Stimulated activated CD8-positive, alpha-beta memory T cell treated with anti-CD3 and anti-CD28 coated beads, Interleukin-12 subunit alpha, Interleukin-12 subunit beta, amount 100 ng/mL, for 24 hours (primary cell): ENCODE data around the gene GKN1.
"Not testable (repeated sequence)": the region's sequence is repeated elsewhere in the genome, so short reads cannot be mapped to it uniquely, and the experiment has no call there.

Experiments used
- DNase-seq: peaks from one replicate; pipeline ENCODE4 v3.0.0-alpha.2; 2020; ENCODE audit errors: extremely low read depth

The GKN1 gene

GRCh38 chr2:68974251-68974650 is at the start of gene GKN1:
Gene GKN1 (plus strand): TSS chr2:68974636. CDS start chr2:68974678, 42 bp downstream.
- no peak for DNase-seq

DNA sequence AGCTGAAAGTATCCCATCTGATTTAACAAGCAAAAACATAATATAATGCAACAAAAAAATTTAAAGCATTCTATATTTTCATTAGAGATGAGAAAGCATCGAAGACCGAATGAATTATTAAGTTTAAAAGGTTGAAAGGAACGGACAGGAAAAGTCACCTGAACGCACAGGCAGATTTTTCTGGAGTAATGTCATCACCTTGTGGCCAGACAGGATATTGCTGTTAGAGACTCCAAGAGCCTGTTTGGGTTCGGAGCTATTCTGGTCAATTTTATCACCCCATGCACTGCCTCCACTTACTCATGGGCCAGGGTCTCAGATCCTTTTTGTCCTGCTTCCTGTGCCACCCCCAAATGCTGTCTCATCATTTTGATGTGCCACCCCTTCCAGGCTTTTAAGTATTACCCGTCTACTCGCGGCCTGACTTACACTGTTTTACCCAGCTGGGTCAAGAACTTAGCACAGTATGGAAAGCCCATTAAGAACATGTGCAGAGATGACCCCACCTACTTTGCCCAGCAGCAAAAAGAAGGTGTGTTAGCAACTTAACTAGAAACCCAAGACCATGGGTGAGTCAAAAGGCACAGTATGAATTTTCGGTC is 49.0 kb upstream of the GKN1 start:
- no peak for DNase-seq

DNA sequence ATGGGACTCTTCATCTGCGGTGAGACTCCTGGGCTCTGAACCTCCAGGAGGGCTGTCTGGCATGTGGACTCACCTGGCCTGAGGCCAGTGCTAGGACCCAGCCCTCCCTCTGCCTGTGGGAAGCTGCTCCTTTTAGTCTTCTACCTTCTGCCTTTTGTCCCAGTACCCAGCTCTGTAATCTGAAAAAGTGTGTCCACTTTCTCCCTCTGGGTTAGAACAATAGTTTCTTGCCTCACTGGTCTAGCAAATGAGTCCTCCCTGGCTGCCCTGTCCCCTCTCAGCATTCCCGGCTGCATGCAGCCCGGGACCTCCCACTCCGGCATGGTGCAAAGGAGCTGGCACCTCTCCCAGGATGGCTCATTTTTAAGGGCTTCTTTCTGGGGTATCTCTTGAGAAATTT is 47.6 kb upstream of the GKN1 start:
- DNase-seq = no peak

GRCh38 chr2:68931149-68931711 is 43.2 kb upstream of the GKN1 start:
- DNase-seq = no peak

DNA sequence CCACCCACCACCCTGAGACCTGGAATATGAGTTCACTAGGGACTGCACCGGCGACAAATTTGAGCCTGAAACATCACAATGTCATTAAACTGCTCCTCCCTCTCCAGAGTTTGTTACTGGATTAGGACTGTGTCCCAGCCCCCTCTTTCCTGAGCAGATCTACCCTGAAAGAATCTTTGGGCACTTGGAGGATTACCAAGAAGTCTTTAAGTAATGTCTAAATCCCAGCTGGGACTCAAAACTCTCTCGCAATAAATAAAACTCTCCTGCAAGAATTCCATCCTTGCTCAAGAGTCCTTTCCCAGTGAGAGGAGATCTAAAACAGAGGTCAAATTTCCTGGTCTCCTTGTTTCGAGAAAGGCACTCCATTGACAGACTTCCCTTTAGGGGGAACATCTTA is 42.6 kb upstream of the GKN1 start:
- DNase-seq = no peak

DNA sequence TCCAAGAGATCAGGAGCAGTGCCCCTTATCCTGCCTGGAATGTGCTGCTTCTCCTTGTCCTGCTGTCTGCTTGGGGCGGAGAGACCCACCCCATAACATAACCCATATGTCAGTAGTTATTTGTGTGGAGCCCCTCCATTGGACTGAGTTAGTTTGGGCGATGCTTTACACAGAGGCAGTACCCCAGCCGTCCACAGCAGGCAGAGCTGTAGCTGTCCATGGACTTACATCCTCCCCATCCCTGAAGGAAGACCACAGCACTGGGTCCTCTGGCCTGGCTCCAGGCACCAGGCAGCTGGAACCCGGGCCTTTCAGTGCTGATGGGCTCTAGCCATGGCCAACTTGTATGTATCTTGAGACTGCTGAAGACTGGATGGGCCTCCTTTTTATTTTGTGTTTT is 42.0 kb upstream of the GKN1 start:
- DNase-seq = no peak

GRCh38 chr2:68934021-68934420 is 40.4 kb upstream of the GKN1 start:
- DNase-seq = no peak

GRCh38 chr2:68935471-68935870 is 39.0 kb upstream of the GKN1 start:
- no peak for DNase-seq

DNA sequence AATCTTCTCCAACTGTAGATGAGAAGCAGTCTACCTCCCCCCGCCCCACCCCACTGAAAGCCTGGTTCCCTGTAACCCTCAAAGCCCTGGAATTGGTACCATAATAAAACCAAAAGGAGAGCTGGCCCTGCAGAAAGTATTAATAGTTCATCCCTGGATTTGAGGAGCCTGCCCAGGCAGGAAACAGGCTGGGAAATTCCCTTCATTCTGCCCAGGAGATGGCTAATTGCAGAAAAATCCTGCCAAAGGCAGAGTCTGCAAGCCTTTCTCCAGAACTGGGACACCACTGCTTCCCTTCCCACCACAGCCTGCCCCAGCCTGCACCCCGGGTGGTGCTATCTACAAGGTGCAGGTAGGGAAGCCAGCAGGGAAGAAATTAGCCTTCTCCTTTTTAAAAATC is 38.0 kb upstream of the GKN1 start:
- DNase-seq = no peak

- DNase-seq = no peak
These were observed 37.5 kb upstream of the GKN1 start for GRCh38 chr2:68936889-68937288.

GRCh38 chr2:68937346-68938055 is 36.9 kb upstream of the GKN1 start:
- no peak for DNase-seq

DNA sequence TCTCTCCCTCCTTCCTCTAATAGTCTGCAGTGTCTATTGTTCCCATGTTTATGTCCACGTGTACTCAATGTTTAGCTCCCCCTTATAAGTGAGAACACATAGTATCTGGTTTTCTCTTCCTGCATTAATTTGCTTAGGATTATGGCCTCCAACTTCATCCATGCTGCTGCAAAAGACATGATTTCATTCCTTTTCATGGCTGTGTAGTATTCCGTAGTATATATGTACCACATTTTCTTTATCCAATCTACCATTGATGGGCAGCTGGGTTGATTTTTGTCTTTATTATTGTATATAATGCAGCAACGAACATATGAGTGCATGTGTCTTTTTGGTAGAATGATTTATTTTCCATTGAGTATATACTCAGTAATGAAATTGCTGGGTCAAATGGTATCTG is 35.5 kb upstream of the GKN1 start:
- no peak for DNase-seq

GRCh38 chr2:68939962-68940361 is 34.5 kb upstream of the GKN1 start:
- DNase-seq = no peak

DNA sequence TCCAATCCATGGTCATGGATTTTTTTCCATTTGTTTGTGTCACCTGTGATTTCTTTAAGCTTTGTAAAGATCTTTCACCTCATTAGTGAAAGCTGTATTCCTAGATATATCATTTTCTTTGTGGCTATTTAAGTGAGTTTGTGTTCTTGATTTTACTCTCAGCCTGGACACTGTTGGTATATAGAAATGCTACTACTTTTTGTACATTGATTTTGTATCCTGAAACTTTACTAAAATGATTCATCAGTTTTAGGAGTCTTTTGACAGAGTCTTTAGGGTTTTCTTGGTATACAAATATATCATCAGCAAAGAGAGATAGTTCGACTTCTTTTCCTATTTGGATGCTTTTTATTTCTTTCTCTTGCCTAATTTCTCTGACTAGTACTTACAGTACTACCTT is 34.1 kb upstream of the GKN1 start:
- no peak for DNase-seq

DNA sequence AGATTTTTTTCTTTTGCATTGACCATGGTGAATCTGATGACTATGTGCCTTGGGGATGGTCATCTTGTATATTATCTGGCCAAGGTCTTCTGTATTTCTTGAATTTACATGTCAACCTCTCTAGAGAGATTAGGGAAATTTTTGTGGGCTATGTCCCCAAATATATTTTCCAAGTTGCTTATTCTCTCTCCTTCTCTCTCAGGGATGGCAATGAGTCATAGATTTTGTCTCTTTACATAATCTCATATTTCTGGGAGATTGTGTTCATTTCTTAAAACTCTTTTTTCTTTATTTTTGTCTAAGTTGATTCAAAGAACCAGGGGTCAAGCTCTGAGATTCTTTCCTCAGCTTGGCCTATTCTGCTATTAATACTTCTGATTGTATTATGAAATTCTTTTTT is 31.6 kb upstream of the GKN1 start:
- DNase-seq = no peak

- no peak for DNase-seq
These were observed 30.6 kb upstream of the GKN1 start for GRCh38 chr2:68943581-68944568.

DNA sequence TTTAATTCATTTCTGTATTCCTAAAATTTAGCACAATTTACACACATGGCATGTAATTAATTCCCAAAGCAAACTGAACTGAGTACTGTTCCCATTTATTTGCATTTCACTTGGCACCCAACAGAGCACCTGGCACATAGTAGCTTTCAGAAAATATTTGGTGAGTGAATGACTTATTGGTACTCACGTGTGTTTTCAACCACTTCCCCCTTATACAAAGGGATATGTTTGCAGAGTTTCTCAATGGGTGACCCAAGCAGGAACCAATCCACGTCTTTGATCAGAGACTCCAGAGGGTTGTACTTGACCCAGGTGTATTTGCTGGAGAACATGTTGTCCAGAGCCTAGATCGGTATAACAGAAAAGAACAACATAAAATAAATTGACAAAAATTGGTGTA is 28.3 kb upstream of the GKN1 start:
- no peak for DNase-seq

DNA sequence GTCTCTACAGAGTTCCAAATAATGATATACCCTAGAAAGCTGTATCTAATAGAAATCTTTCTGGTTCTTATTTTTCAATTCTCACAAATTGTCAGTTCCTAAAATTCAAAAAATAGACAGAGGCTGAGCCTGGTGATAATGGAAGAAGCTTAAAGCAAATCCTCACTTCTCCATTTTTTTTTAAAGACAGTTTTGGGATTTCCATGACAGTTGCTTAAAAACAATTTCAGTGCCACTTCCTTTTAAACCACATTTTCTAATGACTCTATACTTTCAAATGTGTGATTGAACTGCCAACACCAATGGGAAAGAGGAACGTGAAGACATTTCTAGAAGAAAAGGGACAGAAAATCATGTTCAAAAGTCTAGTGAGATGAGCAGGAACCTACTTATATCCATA is 25.7 kb upstream of the GKN1 start:
- DNase-seq = no peak

DNA sequence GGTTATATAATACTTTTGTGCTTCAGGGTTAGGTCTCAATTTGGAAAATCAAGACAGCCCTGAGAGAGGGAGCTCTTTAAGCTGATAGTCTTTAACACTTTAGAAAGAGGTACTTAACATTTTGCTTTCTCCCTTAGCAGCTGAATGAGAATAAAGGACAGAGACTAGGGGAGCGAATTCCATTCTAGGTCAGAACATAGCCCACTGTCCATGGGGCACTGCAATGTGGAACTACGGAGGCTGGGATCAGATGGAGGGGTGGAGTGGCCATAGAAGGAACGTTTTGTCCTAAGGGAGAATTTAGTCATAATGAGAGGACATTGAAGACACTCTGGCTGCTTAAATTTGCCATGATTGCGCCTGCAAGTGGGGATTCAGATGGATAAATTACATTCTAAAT is 22.5 kb upstream of the GKN1 start:
- DNase-seq = no peak

- no peak for DNase-seq
These were observed 21.4 kb upstream of the GKN1 start, which contains the start of gene GKN2 for GRCh38 chr2:68952887-68953521. Gene GKN2 (minus strand): TSS chr2:68952893. CDS start chr2:68952861, 32 bp downstream.

- DNase-seq = not testable (repeated sequence)
These were observed 19.0 kb upstream of the GKN1 start for GRCh38 chr2:68955432-68955831.

- no peak for DNase-seq
These were observed 15.4 kb upstream of the GKN1 start for GRCh38 chr2:68959001-68959400.
